ENCODE measurements around the gene UBA6.

DNA sequence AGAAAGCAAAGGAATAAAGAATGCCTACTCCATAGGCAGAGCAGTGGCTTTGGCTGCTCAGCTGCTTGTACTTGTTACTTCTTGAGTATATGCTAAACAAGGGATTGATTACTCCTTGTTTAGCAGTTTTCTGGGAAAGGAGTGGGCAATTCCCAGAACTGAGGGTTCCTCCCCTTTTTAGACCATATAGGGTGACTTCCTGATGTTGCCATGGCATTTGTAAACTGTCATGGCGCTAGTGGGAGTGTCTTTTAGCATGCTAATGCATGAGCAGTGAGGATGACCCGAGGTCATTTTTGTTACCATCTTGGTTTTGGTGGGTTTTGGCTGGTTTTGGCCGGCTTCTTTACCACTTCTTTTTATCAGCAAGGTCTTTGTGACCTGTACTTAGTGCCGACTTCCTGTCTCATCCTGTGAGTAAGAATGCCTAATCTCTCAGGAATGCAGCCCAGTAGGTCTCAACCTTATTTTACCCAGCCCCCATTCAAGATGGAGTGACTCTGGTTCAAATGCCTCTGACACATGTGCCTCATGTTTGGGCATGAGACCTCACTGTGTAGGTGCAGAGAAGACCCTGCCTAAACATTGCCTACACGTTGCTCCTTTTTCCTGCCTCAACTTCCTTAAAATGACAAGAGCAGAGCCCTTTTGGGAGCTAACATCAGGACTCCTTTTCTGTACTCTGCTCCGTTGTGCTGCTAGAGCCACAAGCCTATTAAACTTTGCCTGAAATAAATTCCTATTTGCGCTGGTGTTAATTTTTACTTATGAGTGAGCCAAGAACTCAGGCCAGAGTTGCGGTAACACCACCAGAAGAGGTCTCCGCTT, 21.0 kb upstream of the UBA6 start:
- TF ChIP-seq GATA2 (IDR thresholded peaks at IDR 0.05; ENCODE audit: low read depth, low read length), result no peak
- no peak for TF ChIP-seq GATA3 (IDR thresholded peaks at IDR 0.05; ENCODE audit: low read depth, low read length)

Data from SH-SY5Y (cell line).